HG02798 (cell line): ENCODE measurements around the gene HSPBP1.

Experiments
- ATAC-seq: cut with Tn5 transposase; IDR thresholded peaks from one replicate; pipeline ENCODE4 v1.9.1; 2021; ENCODE audit warnings: mild to moderate bottlenecking; ENCODE audit not compliant: unreplicated experiment, poor library complexity

HSPBP1 gene

DNA sequence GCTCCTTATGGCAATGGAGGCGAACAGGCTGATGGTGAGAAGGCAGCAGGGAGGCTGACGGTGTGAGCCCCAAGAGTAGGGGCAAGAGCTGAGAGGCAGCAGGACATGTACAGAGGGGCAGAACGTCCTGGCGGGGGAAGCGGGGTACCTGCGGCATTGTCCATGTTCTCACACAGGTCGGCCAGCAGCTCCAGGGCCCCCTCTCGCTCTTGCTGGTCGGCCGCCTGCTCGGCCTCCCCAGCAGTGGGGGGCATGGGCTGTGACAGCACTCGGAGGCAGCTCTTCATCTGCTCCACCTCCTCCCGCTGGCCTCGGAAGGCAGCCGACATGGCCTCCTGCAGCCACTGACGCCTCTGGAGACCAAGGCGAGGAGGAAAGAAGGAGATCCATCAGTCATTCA is 2.4 kb downstream of the HSPBP1 start:
- no peak for ATAC-seq

DNA sequence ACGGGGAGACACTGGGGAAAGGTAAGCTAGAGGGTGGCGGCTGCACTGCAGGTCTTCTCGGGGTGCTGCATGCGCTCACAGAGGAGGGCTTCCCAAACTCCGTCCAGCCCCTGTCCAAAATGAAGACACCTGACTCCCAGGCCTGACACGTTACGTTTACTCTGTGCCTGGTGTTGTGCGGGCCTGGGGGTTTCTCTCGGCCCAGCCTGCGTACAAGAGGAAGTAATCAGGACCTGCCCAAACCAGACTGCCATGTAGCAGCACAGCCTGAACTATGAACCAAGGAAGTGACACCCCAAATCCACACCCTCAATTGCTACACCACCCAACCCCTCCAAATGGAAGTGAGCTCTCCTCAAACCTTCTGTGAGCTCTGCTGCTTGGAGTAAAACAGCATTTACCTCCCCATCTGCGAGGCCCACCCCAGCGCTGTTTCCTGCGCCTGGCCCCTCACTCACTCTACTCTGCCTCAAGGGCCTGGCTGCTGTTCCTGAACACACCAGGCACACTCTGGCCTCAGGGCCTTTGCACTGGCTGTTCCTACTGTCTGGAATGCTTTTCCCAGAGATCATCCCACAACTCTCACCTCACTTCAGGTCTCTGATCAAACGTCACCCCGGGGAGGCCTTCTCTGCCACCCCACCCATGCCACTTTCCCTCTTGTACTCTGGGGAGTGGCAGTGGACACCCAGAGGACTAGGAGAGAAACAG is 3.0 kb downstream of the HSPBP1 start:
- peak; percentile 1 for ATAC-seq

DNA sequence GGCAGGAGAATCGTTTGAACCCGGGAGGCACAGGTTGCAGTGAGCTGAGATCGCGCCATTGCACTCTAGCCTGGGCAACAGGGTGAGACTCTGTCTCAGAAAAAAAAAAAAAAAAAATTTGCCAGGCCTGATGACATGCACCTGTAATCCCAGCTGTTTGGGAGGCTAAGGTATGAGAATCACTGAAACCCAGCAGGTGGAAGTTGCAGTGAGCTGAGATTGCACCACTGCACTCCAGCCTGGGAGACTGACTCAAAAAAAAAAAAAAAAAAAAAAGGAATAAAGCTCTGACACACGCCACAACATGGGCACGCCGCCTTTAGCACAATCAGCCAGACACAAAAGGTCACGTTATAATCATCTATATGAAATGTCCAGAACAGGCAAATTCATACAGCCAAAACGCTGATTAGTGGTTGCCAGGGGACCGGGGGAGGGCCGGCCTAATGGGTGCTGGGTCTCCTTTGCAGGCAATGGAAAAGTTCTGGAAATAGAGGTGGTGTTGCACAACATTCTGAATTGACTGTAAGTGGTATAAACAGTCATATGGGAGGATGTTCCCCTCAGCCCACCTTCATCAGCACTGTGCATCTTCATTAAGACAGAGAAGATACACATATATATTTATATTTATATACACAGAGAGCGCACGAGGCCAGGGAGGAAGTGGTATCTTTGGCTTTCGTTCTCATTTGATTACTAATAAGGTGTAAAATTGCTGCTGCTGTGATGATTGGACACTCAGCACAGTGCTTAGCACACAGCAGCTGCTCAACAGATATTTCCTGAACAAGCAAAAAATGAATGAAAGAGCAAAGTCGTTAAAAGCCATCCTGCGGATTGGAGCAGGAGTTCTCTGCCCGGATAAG is 3.8 kb downstream of the HSPBP1 start:
- ATAC-seq = peak; percentile 38

DNA sequence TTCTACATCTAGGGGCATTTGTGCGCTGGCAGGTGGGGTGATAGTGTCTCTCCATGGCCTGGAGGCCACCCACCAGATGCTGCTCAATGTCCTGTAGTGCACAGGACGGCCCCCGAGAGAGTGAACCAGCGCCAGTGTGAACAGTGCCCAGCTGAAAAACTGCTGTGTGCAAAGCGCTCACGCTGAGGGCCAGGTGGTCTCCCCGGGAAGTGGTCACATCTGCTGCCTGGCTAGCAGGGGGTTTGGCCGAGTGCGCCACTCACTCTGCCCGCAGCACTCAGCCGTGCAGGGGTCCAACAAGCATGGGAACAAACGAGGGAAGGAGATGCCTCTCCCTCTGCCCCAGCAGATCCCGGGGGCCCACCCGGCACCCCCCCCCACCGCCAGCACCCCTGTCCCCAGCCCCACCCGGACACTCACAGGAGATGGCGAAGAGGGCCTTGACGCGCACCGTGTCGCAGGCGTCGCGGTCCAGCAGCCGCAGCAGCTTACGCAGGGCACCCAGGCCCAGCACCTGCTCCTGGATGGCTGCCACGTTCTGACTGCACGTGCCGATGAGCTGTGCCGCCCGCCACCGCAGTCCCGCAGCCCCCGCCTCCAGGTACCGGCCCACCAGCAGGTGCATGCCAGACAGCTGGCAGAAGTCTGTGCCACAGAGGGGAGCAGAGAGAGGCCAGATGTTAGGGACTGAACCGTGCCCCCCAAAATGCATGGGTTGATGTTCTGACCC is 5.8 kb downstream of the HSPBP1 start:
- ATAC-seq = no peak

DNA sequence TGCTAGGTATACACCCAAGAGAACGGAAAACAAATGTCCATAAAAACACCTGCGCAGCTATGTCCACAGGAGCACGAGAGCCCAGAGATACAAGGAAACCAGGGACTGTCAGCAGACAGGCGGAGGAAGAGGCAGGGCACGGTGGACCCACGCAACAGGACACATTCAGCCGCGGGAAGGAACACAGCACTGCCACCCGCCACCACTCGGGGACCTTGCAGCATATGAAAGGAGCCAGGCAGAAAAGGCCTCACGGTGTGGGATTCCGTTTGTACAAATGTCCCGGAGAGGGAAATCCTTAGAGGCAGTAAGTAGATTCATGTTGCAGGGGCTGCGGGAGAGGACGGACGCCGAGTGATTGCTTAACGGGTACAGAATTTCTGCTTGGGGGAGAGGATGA is 7.8 kb downstream of the HSPBP1 start:
- no peak for ATAC-seq

DNA sequence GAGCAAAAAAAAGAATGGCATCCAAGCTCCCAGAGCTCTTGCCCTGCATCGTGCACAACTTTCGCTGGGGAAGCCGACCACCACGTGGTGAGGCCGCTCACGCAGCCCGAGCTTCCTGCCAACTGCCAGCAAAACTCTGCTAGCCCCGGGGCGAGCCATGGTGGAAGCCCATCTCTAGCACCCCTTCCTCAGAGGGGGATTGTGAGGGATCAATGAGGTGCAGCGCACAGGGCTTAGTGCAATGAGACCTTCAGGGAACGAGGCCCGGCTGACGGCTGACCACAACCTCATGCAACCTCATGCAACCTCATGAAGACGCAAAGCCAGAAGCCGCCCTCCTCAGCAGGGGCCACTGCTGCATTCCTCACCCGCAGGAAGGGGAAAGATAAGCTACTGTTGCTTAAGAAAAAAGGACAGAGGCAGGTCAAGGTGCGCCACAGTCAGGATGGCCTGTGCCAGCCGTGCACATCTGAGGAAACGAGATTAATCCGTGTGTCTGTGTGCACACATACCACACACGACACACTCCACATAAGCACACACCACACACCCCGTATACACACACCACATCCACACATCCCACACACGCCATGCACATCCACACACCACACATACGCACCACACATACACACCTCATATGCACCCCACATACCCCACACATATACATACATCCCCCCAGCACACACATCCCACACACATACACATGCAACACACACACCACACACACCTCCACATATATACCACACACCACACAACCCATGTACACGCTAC is 9.6 kb downstream of the HSPBP1 start:
- ATAC-seq = no peak

DNA sequence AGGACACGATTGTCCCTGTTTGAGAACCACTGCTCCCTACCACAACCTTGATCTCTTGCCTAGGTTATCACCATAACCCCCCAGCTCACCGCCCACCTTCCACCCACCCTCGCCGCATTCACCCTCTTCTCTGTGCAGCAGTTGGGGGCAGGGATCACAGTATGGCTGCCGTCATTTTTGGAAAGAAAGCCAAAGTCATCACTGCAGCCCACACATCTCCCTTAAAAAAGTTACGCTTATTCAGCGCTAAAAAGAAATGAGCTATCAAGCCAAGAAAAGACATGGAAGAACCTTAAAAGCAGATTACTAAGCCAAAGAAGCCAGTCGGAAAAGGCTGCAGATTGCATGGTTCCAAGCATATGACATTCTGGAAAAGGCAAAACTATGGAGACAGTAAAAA is 10.6 kb downstream of the HSPBP1 start:
- ATAC-seq = no peak

DNA sequence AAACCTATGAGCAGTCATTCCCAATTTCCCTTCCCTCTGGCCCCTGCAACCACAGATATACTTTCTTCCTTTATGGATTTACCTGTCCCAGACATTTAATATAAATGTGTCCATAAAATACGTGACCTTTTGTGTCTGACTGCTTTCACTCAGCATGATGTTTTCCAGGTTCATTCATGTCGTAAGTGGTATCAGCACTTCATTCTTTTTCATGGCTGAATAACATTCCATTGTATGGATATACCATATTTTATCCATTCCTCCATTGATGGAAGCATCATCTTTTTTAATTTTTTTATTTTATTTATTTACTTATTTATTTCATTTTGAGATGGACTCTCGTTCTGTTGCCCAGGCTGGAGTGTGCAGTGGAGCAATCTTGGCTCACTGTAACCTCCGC is 13.1 kb downstream of the HSPBP1 start:
- ATAC-seq = no peak

DNA sequence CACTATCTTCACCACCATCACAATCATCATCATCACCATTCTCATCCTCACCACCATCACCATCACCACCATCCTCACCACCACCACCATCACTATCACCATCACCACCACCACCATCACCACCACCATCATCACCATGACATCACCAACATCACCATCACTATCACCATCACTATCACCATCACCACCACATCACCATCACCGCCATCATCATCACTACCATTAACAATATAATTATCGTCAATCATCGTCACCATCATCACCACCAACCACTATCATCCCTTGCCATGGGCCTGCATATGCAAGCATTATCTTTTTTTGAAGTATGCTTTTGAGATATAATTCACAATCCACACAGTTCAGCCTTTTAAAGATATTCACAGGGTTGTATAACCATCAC is 13.5 kb downstream of the HSPBP1 start:
- no peak for ATAC-seq

DNA sequence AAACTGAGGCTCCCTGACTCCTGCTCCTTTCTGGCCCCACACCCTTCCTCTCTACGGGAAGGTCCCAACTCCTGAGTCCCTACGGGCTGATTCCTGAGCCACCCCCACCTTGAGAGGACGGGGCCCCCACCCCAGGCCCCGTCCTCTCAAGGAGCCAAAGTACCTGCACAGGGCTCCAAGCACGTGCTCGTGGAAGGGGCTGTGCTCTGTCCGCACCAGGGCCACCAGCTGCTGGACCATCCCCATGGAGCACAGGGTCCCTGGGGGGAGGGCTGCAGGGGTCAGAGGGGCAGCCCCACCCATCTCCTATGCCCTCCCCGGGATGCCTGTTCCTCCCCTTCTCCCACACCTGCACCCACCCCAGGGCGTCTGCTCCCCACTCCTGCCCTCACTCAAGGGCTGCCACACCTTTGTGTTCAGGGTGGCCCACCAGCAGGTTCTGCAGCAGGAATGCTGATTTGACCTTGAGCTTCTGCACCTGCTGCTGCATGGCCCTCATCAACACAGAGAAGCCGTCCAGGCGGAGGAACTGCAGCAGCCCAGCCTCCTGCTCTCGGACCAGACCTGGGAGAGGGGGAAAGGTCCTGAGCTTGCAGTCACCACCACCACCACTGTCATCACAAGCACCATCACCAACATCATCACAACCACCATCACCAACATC is 14.1 kb downstream of the HSPBP1 start:
- no peak for ATAC-seq

DNA sequence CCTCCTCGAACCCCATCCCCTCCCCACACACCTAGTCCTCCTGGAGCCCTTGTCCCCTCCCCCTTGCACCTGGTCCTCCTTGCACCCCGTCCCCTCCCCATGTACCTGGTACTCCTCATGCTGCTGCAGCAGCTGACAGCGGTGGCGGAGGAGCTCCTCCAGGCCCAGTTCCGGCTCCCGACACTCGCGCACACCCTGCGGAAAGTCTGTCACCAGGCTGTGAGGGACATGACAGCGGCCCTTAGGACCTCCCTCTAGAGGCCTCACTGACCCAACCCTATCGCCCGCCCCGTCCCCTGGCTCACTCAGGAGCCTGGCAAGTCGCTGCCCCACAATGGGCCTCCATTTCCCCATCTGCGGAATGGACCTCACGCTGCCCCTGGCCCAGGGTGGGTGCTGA is 14.7 kb downstream of the HSPBP1 start:
- ATAC-seq = no peak

DNA sequence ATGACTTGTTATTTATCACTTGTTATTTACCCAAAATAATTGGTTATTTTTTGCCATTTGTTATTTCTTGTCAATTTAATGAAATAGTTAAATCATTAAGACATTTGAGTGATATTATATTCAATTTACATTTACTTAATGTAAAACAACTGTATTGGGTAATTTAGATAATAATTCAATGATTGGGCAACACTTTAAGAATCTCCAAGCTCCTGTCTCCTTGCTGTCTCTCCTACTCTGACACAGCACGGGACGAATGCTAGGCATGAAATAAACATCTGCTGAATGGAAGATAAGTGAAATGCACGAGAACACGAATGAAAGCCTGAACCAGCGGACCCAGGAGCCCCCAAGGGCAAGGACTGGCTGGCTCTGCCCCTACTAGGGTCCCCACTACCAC is 15.4 kb downstream of the HSPBP1 start:
- ATAC-seq = no peak

DNA sequence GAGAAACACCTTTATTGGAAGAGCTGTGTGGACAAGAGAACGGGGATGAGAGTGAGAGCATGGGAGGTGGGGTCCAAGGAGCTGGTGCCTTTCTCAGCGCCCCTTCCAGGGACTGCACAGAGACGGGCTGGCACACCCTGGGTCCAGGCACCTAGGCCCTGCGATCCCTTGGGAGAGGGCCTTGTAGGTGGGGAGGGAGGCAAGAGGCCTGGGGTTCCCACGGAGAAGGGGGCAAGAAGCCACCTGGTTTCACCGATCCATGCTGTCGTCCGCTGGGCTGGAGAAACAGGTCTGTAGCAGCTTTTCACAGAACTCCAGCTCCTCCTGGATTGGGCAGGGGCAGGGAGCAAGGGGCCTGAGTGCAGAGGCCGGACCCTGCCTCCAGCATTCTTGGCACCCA is 17.6 kb downstream of the HSPBP1 start:
- ATAC-seq = no peak

DNA sequence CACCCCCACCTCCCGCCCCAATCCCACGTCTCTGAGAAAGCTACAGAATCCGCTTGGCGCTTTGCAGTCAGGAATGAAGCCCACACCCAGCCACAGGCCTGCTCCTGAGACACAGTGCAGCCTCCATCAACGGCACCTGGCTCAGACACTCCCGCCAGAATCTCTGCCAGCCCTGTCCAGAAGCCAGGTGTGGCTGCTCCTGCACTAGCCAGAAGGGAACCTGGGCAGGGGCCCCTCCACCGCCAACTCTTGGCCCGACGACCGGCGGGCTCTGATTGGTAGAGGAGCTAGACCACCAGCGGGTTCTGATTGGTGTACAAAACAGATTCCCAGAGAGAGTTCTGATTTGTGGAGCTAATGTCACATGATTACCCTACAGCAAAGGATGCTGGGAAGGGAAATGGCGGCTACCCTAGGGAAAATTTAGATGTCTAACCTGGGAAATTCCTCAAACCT is 18.2 kb downstream of the HSPBP1 start:
- no peak for ATAC-seq

DNA sequence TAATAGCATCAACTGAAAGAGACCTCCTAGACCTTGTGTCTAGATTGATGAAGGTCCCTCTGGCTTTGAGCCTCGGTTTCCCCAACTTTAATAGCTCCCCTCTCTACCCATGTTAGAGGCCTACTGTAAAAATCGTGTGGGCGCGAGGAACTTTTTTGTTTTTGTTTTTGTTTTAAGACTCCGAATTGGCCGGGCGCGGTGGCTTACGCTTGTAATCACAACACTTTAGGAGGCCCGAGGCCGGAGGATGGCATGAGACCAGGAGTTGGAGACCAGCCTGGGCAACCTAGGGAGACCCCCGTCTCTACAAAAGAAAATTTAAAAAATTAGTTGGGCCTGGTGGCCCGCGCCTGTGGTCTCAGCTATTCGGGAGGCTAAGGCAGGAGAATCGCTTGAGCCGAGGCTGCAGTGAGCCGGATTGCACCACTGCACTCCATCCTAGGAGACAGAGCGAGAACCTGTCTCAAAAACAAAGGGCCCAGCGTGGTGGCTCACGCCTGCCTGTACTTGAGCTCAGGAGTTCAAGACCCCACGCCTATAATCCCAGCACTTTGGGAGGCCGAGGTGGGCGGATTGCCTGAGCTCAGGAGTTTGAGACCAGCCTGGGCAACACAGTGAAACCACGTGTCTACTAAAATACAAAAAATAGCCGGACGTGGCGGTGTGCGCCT is 20.2 kb downstream of the HSPBP1 start:
- no peak for ATAC-seq

DNA sequence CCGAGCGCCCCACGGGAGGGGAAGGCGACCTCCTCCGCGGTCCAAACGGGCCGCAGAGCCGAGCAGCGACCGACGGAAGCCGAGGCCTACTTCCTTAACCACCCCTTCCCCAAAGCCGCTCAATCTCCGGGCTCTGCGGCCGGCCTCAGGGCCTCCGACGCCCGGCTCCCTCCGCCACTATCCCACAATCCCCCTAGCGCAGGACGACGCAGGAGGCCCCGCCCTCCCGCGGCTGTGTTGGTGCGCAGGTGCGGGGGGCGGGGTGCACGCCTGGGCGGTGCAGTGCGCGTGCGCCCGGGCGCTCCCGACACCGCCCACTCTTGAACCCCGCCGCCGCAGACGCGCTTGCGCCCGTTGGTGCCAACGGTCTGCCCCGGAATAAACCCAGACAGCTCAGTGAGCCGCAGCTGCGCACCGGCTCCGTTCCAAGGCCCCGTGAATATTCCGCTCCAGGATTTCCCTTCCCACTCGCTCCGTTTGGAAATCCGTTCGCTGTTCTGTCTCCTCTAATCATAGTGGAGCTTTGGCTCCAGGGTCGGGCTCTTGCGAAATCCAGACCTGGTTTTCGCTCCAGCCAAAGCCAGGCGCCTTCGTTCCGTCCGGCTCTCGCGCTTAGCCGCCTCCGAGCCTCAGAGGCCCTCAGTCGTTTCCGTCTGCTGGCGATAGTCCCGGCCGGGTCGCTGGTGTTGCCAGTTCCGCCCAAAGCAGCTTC is 20.9 kb downstream of the HSPBP1 start, which contains the start of gene PPP6R1:
Gene PPP6R1 (minus strand): TSS at position 190 of the 712 bp plus-strand sequence. CDS start 11,914 bp downstream, outside the sequence.
- peak; percentile 79 for ATAC-seq

DNA sequence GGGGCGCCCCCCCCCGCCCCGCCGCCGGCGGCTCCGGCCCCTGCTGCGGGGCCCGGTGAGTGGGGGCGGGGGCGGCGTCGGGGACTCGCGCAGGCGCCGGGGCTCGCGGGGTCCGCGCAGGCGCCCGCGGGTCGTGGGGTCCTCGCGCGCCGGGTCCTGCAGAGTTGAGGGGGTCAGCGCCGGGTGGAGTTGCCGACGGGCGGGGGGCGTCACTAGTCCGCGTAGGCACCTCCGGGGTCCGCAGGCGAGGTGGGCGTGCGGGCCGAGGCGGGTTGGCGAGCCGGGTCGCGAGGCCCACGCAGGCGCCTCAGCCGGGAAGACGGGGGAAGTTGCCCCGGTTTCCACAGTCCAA is 21.5 kb downstream of the HSPBP1 start:
- peak; percentile 17 for ATAC-seq
